GM23248 (cell line): ENCODE data around the gene LIMCH1.

ENCODE experiments used
- EZH2 ChIP-seq: fragments of 200-600 bp; sonication (generic); IDR thresholded peaks from 2 replicates; pipeline ENCODE4 v1.6.1; 2018; ENCODE audit warnings: antibody characterized with exemption, mild to moderate bottlenecking; ENCODE audit not compliant: insufficient read depth, poor library complexity, severe bottlenecking
- EZH2phosphoT487 ChIP-seq: fragments of 200-600 bp; sonication (generic); IDR thresholded peaks from 2 replicates; pipeline ENCODE4 v1.6.1; 2018; ENCODE audit warnings: antibody characterized with exemption, moderate library complexity, mild to moderate bottlenecking, low read depth; ENCODE audit not compliant: insufficient read depth

DNA sequence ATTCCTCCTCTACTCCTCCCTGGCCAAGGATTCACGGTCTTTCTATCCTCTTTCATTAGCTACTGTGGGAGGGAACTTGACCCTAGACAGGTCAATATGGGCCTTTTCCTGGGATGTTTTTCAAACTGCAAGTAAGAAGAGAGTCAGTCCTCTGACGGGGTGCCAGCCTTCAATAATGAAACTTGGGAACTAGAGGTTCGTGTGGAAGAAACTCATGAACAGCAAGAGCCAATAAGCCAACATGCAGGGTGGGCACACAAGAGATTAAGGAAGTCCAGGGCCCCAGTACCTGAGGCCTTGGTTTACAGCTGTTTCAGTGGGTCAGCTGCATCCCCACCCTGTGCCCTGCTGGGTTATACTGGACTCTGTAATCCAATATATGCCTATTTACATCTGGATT is 49.3 kb downstream of the LIMCH1 start:
- TF ChIP-seq EZH2 (no peak), EZH2phosphoT487 (no peak)
